SKM-1 treated with dmso at 0.1 percent for 144 hours (cell line): ENCODE results near the gene MINDY4.

Experiments
- DNase-seq: peaks from one replicate; lab custom pipeline; 2025; ENCODE audit not compliant: unreplicated experiment; lab: John Stamatoyannopoulos, UW

The MINDY4 gene

GRCh38 chr7:30771174-30771879 is at the start of gene MINDY4:
MINDY4 (plus strand) TSS chr7:30771417; CDS start chr7:30771494, 77 bp downstream.
- peak; percentile 32 for DNase-seq

GRCh38 chr7:30722187-30722586 is 49.0 kb upstream of the MINDY4 start:
- DNase-seq = no peak

GRCh38 chr7:30722671-30723070 is 48.5 kb upstream of the MINDY4 start:
- DNase-seq = no peak

GRCh38 chr7:30723776-30724175 is 47.4 kb upstream of the MINDY4 start:
- no peak for DNase-seq

- DNase-seq = no peak
Observed at GRCh38 chr7:30726296-30727006, 44.8 kb upstream of the MINDY4 start.

- DNase-seq = peak; percentile 57
Observed at GRCh38 chr7:30727061-30727945, 43.9 kb upstream of the MINDY4 start.

- no peak for DNase-seq
Observed at GRCh38 chr7:30728591-30729100, 42.6 kb upstream of the MINDY4 start.

GRCh38 chr7:30729642-30730041 is 41.6 kb upstream of the MINDY4 start:
- no peak for DNase-seq

GRCh38 chr7:30730097-30730496 is 41.1 kb upstream of the MINDY4 start:
- no peak for DNase-seq

- DNase-seq = no peak
Observed at GRCh38 chr7:30730996-30731395, 40.2 kb upstream of the MINDY4 start.

- no peak for DNase-seq
Observed at GRCh38 chr7:30731581-30731980, 39.6 kb upstream of the MINDY4 start.

- no peak for DNase-seq
Observed at GRCh38 chr7:30732606-30733005, 38.6 kb upstream of the MINDY4 start.

- no peak for DNase-seq
Observed at GRCh38 chr7:30733216-30733615, 38.0 kb upstream of the MINDY4 start.

GRCh38 chr7:30733691-30734090 is 37.5 kb upstream of the MINDY4 start:
- DNase-seq = no peak

- DNase-seq = no peak
Observed at GRCh38 chr7:30734497-30734896, 36.7 kb upstream of the MINDY4 start.

GRCh38 chr7:30735631-30736030 is 35.6 kb upstream of the MINDY4 start:
- no peak for DNase-seq

GRCh38 chr7:30736291-30736690 is 34.9 kb upstream of the MINDY4 start:
- no peak for DNase-seq

GRCh38 chr7:30738026-30738915 is 32.9 kb upstream of the MINDY4 start:
- DNase-seq = no peak

- no peak for DNase-seq
Observed at GRCh38 chr7:30739691-30740090, 31.5 kb upstream of the MINDY4 start.

GRCh38 chr7:30740417-30741181 is 30.6 kb upstream of the MINDY4 start:
- peak; percentile 39 for DNase-seq
